GM12801 (cell line): Measurements from ENCODE around the gene AP3M1.

Source experiments
- CTCF ChIP-seq: IDR thresholded peaks from one replicate; pipeline ENCODE4 v1.5.1; 2011; ENCODE audit warnings: control low read depth; ENCODE audit not compliant: insufficient read length; ENCODE audit errors: extremely low read depth

AP3M1 gene

GRCh38 chr10:74156919-74157289, 6.3 kb upstream of the AP3M1 start:
- TF ChIP-seq CTCF: no peak

GRCh38 chr10:74153676-74154075, 3.0 kb upstream of the AP3M1 start:
- no peak for TF ChIP-seq CTCF

- no peak for TF ChIP-seq CTCF
These were observed 2.5 kb upstream of the AP3M1 start for GRCh38 chr10:74153123-74153522.

GRCh38 chr10:74151879-74152722, 1.5 kb upstream of the AP3M1 start:
- TF ChIP-seq CTCF: no peak

GRCh38 chr10:74150990-74151878, 606 bp upstream of the AP3M1 start, which contains the start of gene ADK:
Gene ADK, plus strand, starts transcription at chr10:74151221. Its CDS starts 58 bp downstream, at chr10:74151279.
- TF ChIP-seq CTCF: no peak

GRCh38 chr10:74145133-74145532, 5.5 kb downstream of the AP3M1 start:
- TF ChIP-seq CTCF: no peak

GRCh38 chr10:74140553-74140952, 10.1 kb downstream of the AP3M1 start:
- TF ChIP-seq CTCF: no peak
